ENCODE results near the gene DRG2.

DRG2 gene

DNA sequence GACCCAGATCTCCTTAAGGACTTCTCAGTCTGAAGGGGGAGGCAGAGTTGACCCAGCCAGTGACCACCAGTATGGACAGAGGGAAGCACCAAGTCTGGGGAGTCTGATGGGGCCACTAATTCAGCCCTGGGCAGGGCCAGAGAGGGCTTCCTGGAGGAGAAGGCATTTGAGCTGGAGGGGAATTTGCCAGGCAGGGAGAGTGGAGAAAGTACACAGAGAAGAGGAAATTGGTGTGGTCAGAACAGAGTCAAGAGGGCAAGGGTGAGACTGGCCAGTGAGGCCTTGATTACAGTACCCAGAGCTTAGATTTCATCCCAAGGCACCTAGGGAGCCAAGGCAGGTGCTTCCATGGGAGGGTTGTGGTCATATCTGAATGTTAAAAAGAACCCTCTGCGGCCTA, 57.1 kb downstream of the DRG2 start:
- DNase-seq, result peak; percentile 17 to 29

DNA sequence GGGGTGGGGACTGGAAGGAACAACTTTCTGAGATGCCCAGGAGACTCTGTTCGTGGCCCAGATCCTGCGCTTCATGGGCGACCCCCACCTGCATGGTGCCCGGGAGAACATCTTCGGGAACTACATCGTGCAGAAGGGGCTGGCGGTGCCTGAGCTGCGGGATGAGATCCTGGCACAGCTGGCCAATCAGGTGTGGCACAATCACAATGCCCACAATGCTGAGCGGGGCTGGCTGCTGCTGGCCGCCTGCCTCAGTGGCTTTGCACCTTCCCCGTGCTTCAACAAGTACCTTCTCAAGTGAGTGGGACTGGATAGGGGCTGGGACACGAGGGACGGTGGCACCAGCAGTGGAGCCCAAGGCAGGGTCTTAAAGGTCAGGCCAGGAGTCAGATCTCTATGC, 58.1 kb downstream of the DRG2 start:
- no peak for DNase-seq

DNA sequence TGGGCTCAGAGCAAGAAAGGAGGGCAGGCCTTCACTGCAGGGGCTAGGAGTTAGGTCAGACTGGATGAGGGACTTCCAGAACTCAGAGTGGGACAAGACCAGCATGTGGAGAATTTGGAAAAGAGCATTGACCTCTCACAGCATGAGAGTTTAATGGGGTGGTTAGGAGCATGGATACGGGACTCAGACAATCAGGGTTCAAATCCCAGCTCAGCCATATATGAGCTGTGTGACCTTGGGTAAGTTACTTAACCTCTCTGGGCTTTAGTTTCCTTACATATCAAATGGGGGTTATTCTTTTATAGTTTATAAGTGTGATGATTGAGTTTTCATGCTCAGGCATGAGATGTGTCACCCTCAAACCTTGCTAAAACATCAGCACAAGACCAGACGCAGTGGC, 58.5 kb downstream of the DRG2 start:
- no peak for DNase-seq

DNA sequence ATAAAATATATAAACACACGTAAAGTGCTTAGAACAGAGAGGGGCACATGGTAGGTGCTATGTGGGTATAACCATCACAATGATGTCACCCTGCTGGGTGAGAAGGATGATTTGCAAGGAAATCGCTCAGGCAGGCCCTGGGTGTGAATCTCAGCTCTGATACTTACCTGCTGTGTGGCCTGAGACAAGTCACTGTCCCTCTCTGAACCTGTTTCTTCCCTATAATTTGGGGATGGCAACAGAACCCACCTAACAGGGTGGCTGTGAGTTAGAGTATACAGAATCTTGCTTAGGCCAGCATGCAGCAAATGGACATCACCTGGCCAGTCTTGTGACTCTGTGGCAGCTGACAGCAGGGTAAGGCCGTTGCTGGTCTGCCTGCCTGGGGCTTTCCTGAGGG, 59.2 kb downstream of the DRG2 start:
- no peak for DNase-seq

- DNase-seq, result no peak
These were observed 60.8 kb downstream of the DRG2 start for GRCh38 chr17:18148586-18148985.

DNA sequence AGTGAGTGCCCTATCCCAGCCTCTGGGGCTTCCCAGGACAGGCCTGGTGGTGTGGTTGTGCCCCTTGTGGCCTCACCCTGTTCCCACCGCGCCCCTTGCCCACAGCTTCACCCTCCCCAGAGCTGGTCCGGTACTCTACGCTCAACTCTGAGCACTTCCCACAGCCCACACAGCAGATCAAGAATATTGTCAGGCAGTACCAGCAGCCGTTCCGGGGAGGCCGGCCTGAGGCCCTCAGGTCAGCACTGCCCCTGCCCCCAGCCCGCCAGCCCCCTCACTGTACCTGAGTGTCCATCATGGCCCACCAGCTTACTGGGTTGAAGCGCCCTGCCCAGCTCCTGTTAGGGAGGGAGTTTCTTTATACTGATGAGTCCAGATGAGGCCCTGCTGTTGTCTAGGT, 63.5 kb downstream of the DRG2 start:
- DNase-seq, result no peak

DNA sequence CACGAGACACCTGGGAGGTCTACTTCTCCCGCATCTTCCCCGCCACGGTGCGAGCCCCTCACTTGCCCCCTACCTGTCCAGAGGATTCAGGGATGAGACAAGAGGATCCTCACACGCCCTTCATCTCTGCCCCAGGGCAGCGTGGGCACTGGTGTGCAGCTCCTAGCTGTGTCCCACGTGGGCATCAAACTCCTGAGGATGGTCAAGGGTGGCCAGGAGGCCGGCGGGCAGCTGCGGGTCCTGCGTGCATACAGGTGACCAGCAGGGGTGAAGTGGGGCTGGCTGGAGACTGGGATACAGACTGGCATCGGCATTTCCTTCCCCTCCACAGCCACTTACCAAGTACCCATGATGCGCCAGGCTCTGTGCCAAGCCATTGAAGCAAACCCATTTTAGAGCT, 67.4 kb downstream of the DRG2 start:
- DNase-seq, result no peak

DNA sequence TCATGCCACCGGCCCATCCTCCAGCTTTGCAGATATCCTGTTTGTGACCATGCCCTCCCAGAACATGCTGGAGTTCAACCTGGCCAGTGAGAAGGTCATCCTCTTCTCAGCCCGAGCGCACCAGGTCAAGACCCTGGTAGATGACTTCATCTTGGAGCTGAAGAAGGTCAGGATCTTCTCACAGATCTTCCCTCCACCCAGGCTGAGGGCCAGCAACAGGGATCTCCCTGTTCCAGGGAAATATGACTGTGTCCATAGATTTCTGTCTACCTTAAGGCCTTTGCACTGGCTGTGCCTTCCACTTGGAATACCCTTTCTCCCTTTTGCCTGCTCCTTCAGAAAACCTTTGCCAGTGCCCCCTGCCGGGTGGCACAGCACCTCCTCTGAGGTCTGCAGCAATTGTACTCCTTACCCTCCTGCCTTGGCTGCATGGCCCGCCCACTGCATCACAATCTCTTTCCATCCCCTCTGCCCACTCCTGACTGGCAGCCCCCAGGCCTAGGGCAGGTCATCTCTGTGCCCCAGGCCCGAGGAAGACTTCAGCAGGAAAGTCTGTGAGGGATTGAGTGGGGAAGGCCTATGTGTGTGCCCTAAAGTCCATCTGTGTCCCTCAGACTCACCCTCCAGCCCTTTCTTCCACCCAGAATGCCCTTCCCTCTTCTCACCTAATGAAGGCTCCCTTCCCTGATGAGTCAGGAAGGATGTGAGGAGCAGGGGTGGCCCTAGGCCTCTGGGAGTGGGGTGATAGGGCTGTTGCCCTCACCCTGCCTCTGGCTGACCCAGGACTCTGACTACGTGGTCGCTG, 68.6 kb downstream of the DRG2 start:
- no peak for DNase-seq

DNA sequence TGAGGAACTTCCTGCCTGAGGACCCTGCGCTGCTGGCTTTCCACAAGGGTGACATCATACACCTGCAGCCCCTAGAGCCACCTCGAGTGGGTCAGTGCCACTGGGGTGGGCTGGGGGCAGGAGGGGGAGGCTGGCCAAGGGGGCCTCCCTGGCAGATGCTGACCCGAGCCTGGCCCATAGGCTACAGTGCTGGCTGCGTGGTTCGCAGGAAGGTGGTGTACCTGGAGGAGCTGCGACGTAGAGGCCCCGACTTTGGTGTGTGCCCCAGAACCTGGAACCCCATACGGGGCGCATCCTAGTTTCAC, 69.2 kb downstream of the DRG2 start:
- DNase-seq, result no peak

Measured in inflammatory macrophage (primary cell).